Measurements from ENCODE around the gene ARTN. TPM values are rescaled to one million over a fixed set of nuclear protein-coding genes. Genes with fewer than 3 reads are reported as not detected.
A peak's percentile ranks its signal among the peaks of the same experiment; 100 is the strongest.

Gene ARTN
- total RNA-seq, 1 donor = not detected

DNA sequence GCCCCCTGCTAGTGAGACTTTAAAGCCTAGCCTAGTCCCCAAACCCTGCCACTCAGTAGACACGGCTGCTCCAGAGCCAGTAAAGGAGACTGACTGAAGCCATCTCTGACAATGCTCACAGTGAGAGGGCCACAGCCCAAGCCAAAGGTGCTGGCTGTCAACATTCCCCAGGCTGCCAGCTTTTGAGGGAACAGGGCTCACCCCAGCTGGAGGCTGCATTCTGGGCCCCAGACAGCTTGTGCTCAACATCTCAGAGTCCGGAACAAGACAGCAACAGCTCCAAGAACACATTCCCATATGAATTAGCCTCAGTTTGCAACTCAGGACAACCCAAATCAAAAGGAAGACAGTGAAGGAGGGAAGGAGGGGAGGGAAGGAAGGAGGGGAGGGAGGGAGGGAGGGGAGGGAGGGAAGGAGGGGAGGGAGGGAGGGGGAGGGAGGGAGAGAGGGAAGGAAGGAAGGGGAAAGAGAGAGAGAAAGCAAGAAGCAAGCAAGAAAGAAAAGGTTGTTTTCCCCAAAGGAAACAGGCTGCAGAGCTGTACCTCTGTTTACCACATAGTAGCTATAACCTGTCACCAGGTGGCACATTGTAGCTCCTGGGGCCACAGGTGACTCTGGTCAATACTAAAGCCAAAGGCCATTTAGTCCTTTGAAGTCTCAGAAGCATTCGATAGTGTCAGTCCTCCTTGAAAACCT, 5.4 kb downstream of the ARTN start:
- no peak overlapping the region for H3K27ac ChIP-seq (ENCODE audit: low read depth, low read length)
- no peaks in the 10 kb centered on the region for H3K9me3 ChIP-seq (ENCODE audit: low read depth, low read length)
- no peaks in the 10 kb centered on the region for H3K36me3 ChIP-seq (ENCODE audit: insufficient read depth, low read length)
- peaks cover 3% of the 10 kb centered on the region for H4K20me1 ChIP-seq (ENCODE audit: insufficient read depth, low read length)
- no peak overlapping the region for H3K4me2 ChIP-seq (ENCODE audit: insufficient read depth, low read length)
- no peaks in the 10 kb centered on the region for H3K79me2 ChIP-seq (ENCODE audit: insufficient read depth, low read length)
- no peaks in the 10 kb centered on the region for H3K27me3 ChIP-seq (ENCODE audit: insufficient read depth, low read length)
- no peak overlapping the region for H3K4me3 ChIP-seq (ENCODE audit: insufficient read depth, low read length)
- no peaks in the 10 kb centered on the region for H3K4me1 ChIP-seq (ENCODE audit: insufficient read depth, low read length)
- DNase-seq (ENCODE audit: insufficient read length, low spot score, missing footprints) = no peak
- no peak for TF ChIP-seq CTCF (IDR thresholded peaks at IDR 0.05; ENCODE audit: extremely low read depth, low read depth, low read length)
- no peak overlapping the region for H2AFZ ChIP-seq (ENCODE audit: low read length)

DNA sequence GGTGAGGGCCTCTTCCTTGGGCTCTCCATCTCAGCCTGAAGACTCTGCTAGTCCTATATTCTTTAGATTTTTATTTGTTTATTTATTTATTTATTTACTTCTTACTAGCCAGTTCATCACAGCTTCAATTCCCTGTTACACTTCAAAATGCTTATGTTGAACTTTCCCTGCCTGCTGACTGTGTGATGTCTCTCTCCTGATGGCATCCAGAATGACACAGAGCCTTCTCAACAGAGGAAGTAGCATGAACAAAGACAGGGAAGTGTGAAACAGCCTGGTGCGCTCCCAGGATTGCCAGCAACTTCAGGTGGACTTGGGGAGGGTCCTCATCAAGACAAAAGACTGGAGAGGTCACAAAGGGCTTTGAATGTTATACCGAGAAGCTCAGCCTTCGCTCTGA, 8.8 kb downstream of the ARTN start:
- Histone ChIP-seq H3K4me2 (ENCODE audit: insufficient read depth, low read length) (no peak overlapping the region), H3K36me3 (ENCODE audit: insufficient read depth, low read length) (no peaks in the 10 kb centered on the region), H4K20me1 (ENCODE audit: insufficient read depth, low read length) (no peaks in the 10 kb centered on the region), H3K27me3 (ENCODE audit: insufficient read depth, low read length) (no peaks in the 10 kb centered on the region), H3K9me3 (ENCODE audit: low read depth, low read length) (no peaks in the 10 kb centered on the region), H3K27ac (ENCODE audit: low read depth, low read length) (no peak overlapping the region), H3K79me2 (ENCODE audit: insufficient read depth, low read length) (peaks cover 6% of the 10 kb centered on the region), H2AFZ (ENCODE audit: low read length) (no peak overlapping the region), H3K4me1 (ENCODE audit: insufficient read depth, low read length) (peaks cover 12% of the 10 kb centered on the region), H3K4me3 (ENCODE audit: insufficient read depth, low read length) (no peak overlapping the region)
- no peak for TF ChIP-seq CTCF (IDR thresholded peaks at IDR 0.05; ENCODE audit: extremely low read depth, low read depth, low read length)
- no peak for DNase-seq (ENCODE audit: insufficient read length, low spot score, missing footprints)

- no peaks in the 10 kb centered on the region for H3K27me3 ChIP-seq (ENCODE audit: insufficient read depth, low read length)
- H3K4me1 ChIP-seq (ENCODE audit: insufficient read depth, low read length) = peaks cover 23% of the 10 kb centered on the region
- peaks cover 29% of the 10 kb centered on the region for H3K79me2 ChIP-seq (ENCODE audit: insufficient read depth, low read length)
- H3K36me3 ChIP-seq (ENCODE audit: insufficient read depth, low read length) = peaks cover 2% of the 10 kb centered on the region
- no peaks in the 10 kb centered on the region for H3K9me3 ChIP-seq (ENCODE audit: low read depth, low read length)
- H3K27ac ChIP-seq (ENCODE audit: low read depth, low read length) = no peak overlapping the region
- no peak for TF ChIP-seq CTCF (IDR thresholded peaks at IDR 0.05; ENCODE audit: extremely low read depth, low read depth, low read length)
- peaks cover 19% of the 10 kb centered on the region for H4K20me1 ChIP-seq (ENCODE audit: insufficient read depth, low read length)
- H3K4me3 ChIP-seq (ENCODE audit: insufficient read depth, low read length) = no peak overlapping the region
- no peak overlapping the region for H3K4me2 ChIP-seq (ENCODE audit: insufficient read depth, low read length)
- H2AFZ ChIP-seq (ENCODE audit: low read length) = no peak overlapping the region
- no peak for DNase-seq (ENCODE audit: insufficient read length, low spot score, missing footprints)
Measured at GRCh38 chr1:43944860-43945259, 11.3 kb downstream of the ARTN start.

DNA sequence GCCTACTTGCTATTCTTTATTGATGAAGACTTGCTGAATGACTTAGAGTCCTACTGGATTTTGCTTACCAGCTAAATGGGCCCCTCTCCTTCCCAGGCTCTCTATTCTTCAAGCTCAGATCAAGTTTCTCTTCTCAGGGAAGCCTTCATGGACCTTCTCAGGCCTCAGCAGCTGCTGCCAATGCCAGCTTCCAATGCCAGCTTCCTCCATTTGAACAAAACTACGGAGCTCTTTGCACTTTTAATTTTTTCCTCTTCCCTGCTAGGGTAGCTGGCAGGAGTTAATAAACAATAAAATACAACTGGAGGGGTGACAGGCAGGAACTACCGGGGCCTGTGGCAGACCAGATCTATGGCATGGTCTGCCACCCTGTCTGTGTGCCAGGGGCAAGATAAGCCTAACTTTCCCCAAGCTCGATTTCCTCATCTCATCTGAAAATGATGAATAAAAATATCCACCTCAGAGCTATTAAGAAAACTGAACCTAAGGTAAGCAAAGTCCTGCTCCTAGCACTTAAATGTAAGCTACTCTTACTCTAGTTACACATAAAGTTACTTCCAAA, 12.2 kb downstream of the ARTN start:
- TF ChIP-seq CTCF (IDR thresholded peaks at IDR 0.05; ENCODE audit: extremely low read depth, low read depth, low read length) = no peak
- Histone ChIP-seq H3K27me3 (ENCODE audit: insufficient read depth, low read length) (no peaks in the 10 kb centered on the region), H3K36me3 (ENCODE audit: insufficient read depth, low read length) (peaks cover 11% of the 10 kb centered on the region)

More for the DNA sequence above, 12.2 kb downstream of the ARTN start:
- peak overlapping the region; percentile 96 for H3K4me3 ChIP-seq (ENCODE audit: insufficient read depth, low read length)
- H3K4me2 ChIP-seq (ENCODE audit: insufficient read depth, low read length) = peak overlapping the region; percentile 96
- H2AFZ ChIP-seq (ENCODE audit: low read length) = peak overlapping the region; percentile 98
- peaks cover 37% of the 10 kb centered on the region for H3K79me2 ChIP-seq (ENCODE audit: insufficient read depth, low read length)
- H3K4me1 ChIP-seq (ENCODE audit: insufficient read depth, low read length) = peaks cover 23% of the 10 kb centered on the region
- H3K27ac ChIP-seq (ENCODE audit: low read depth, low read length) = peak overlapping the region; percentile 97
- H3K9me3 ChIP-seq (ENCODE audit: low read depth, low read length) = no peaks in the 10 kb centered on the region
- peaks cover 23% of the 10 kb centered on the region for H4K20me1 ChIP-seq (ENCODE audit: insufficient read depth, low read length)
- DNase-seq (ENCODE audit: insufficient read length, low spot score, missing footprints) = peak; percentile 56
